Liver (tissue), 9 donors: Measurements from ENCODE around the gene KCNK3. TPM values are rescaled to one million over a fixed set of nuclear protein-coding genes. Genes with fewer than 3 reads are reported as not detected.

Source experiments
- DNase-seq: peaks from one replicate; pipeline ENCODE4 v3.0.0-alpha.2; 2017; ENCODE audit warnings: low spot score
- H3K27ac ChIP-seq, 2 donors: one replicate each; pipeline ENCODE4 v1.7.0; 2013; ENCODE audit warnings: inconsistent platforms in 2 of 2, low read length in 2 of 2, control low read depth in 1 of 2, low read depth in 1 of 2, mild to moderate bottlenecking in 1 of 2
- H3K27me3 ChIP-seq, 4 donors: one replicate each; pipeline versions ENCODE4 v1.6.1 to v1.7.0; 2013; ENCODE audit warnings: low read length in 3 of 4, inconsistent platforms in 1 of 4, mild to moderate bottlenecking in 1 of 4, moderate library complexity in 1 of 4; ENCODE audit not compliant: control insufficient read depth in 4 of 4, insufficient read depth in 4 of 4
- H3K36me3 ChIP-seq, 4 donors: one replicate each; pipeline versions ENCODE4 v1.6.1 to v1.7.0; 2013; ENCODE audit warnings: low read length in 3 of 4, mild to moderate bottlenecking in 3 of 4, low read depth in 1 of 4, moderate library complexity in 1 of 4; ENCODE audit not compliant: control insufficient read depth in 4 of 4, insufficient read depth in 3 of 4
- H3K4me1 ChIP-seq, 4 donors: one replicate each; pipeline versions ENCODE4 v1.6.1 to v1.7.0; 2013; ENCODE audit warnings: low read length in 3 of 4, mild to moderate bottlenecking in 3 of 4, moderate library complexity in 1 of 4; ENCODE audit not compliant: control insufficient read depth in 4 of 4, insufficient read depth in 4 of 4
- H3K4me3 ChIP-seq, 3 donors: one replicate each; pipeline versions ENCODE4 v1.6.1 to v1.7.0; 2013; ENCODE audit warnings: low read length in 3 of 3, control low read depth in 1 of 3, low read depth in 1 of 3, mild to moderate bottlenecking in 1 of 3
- H3K9ac ChIP-seq, 2 donors: one replicate each; pipeline ENCODE4 v1.7.0; 2013; ENCODE audit warnings: low read length in 2 of 2, mild to moderate bottlenecking in 2 of 2, moderate library complexity in 2 of 2, control low read depth in 1 of 2, low read depth in 1 of 2
- H3K9me3 ChIP-seq, 4 donors: one replicate each; pipeline versions ENCODE4 v1.6.1 to v1.7.0; 2013; ENCODE audit warnings: low read length in 3 of 4; ENCODE audit not compliant: control insufficient read depth in 4 of 4
- ATF3 ChIP-seq: IDR thresholded peaks from 2 replicates; pipeline ENCODE4 v1.6.1; 2016; ENCODE audit warnings: antibody characterized with exemption
- CTCF ChIP-seq: fragments of 150-350 bp; IDR thresholded peaks from 2 replicates; pipeline ENCODE4 v1.5.1; 2017; ENCODE audit warnings: improper control_type of control experiment, low read depth, low read length; ENCODE audit not compliant: missing input control
- EGR1 ChIP-seq, 2 donors: IDR thresholded peaks; 2 replicates each; pipeline ENCODE4 v1.6.1; 2016 to 2018; ENCODE audit warnings: antibody characterized with exemption in 2 of 2, low read depth in 2 of 2
- FOXA1 ChIP-seq: IDR thresholded peaks from 2 replicates; pipeline ENCODE4 v1.6.1; 2016; ENCODE audit warnings: antibody characterized with exemption
- FOXA2 ChIP-seq: IDR thresholded peaks from 2 replicates; pipeline ENCODE4 v1.6.1; 2016; ENCODE audit warnings: antibody characterized with exemption
- GABPA ChIP-seq, 2 donors: IDR thresholded peaks in 1 of 2; conservative IDR thresholded peaks in 1 of 2; 2 replicates each; pipeline ENCODE4 v1.6.1; 2016; ENCODE audit warnings: antibody characterized with exemption in 2 of 2, mild to moderate bottlenecking in 1 of 2, moderate library complexity in 1 of 2
- HNF4A ChIP-seq, 2 donors: conservative IDR thresholded peaks; 2 replicates each; pipeline ENCODE4 v1.6.1; 2016; ENCODE audit warnings: antibody characterized with exemption in 2 of 2, mild to moderate bottlenecking in 2 of 2
- HNF4G ChIP-seq: IDR thresholded peaks from 2 replicates; pipeline ENCODE4 v1.6.1; 2016; ENCODE audit warnings: antibody characterized with exemption
- MAX ChIP-seq: IDR thresholded peaks from 2 replicates; pipeline ENCODE4 v1.6.1; 2016; ENCODE audit warnings: antibody characterized with exemption
- NR2F2 ChIP-seq: IDR thresholded peaks from 2 replicates; pipeline ENCODE4 v1.6.1; 2016; ENCODE audit warnings: antibody characterized with exemption
- RAD21 ChIP-seq, 2 donors: IDR thresholded peaks; 2 replicates each; pipeline ENCODE4 v1.6.1; 2016; ENCODE audit warnings: antibody characterized with exemption in 2 of 2, mild to moderate bottlenecking in 2 of 2
- RXRA ChIP-seq, 2 donors: IDR thresholded peaks; 2 replicates each; pipeline ENCODE4 v1.6.1; 2017 to 2018; ENCODE audit warnings: antibody characterized with exemption in 2 of 2, mild to moderate bottlenecking in 1 of 2
- SP1 ChIP-seq: IDR thresholded peaks from 2 replicates; pipeline ENCODE4 v1.6.1; 2018; ENCODE audit warnings: antibody characterized with exemption, mild to moderate bottlenecking
- TAF1 ChIP-seq: conservative IDR thresholded peaks from 2 replicates; pipeline ENCODE4 v1.6.1; 2016; ENCODE audit warnings: antibody characterized with exemption, mild to moderate bottlenecking
- YY1 ChIP-seq: IDR thresholded peaks from 2 replicates; pipeline ENCODE4 v1.6.1; 2016; ENCODE audit warnings: antibody characterized with exemption, mild to moderate bottlenecking
- ZBTB33 ChIP-seq: IDR thresholded peaks from 2 replicates; pipeline ENCODE4 v1.6.1; 2016; ENCODE audit warnings: antibody characterized with exemption
- WGBS: extraction: QIAGEN DNeasy Blood & Tissue Kit; methylation state at CpG from one replicate; pipeline ENCODE4 v1.1.7; 2013; 5-methylcytosine and 5-hydroxymethylcytosine counted together
- polyA plus RNA-seq, 2 donors: library from polyadenylated mRNA; stranded (reverse) in 1 of 2; unstranded in 1 of 2; fragments of 200-250 nt in 1 of 2; fragments of >200 nt in 1 of 2; fragmentation: Nextera tagmentation in 1 of 2; extraction: Ambion mirVana in 1 of 2; gene quantifications; one replicate each; pipeline versions ENCODE4 v1.2.1 to v1.2.3, GENCODE V29; 2013 to 2015
- total RNA-seq, 2 donors: library from RNA; depleted of rRNA; stranded (reverse); fragments of >200 nt; gene quantifications; one replicate each; pipeline ENCODE4 v1.2.3, GENCODE V29; 2014
- donor health status: healthy.
- donor health status: healthy.
- donor health status: healthy.
- donor health status: healthy.
- donor health status: healthy.

KCNK3 gene
- total and polyA plus RNA-seq, 4 donors, result 0.78 to 6.6 (median 2.6) TPM; not detected in 1

- Histone ChIP-seq H3K9me3 (peaks cover 0 to 5% (median 2%) of the 10 kb centered on the region in 4 donors), H3K4me3 (no peak overlapping the region), H3K36me3 (no peaks in the 10 kb centered on the region), H3K4me1 (no peaks in the 10 kb centered on the region), H3K9ac (no peak overlapping the region), H3K27ac (no peak overlapping the region), H3K27me3 (peaks cover 0 to 4% (median 0%) of the 10 kb centered on the region in 4 donors)
- DNase-seq, result no peak
- 89% methylated on average over 8 of the region's 8 CpGs for WGBS
- TF ChIP-seq YY1, result no peak
These were observed 10.4 kb upstream of the KCNK3 start for GRCh38 chr2:26682155-26682554.

GRCh38 chr2:26683583-26683982, 8.9 kb upstream of the KCNK3 start:
- H3K4me1 ChIP-seq, result no peaks in the 10 kb centered on the region
- peaks cover 0 to 4% (median 0%) of the 10 kb centered on the region in 4 donors for H3K27me3 ChIP-seq
- H3K27ac ChIP-seq, result no peak overlapping the region
- no peak for TF ChIP-seq FOXA1
- TF ChIP-seq MAX, result no peak
- TF ChIP-seq ZBTB33, result no peak
- TF ChIP-seq TAF1, result no peak
- no peak for TF ChIP-seq EGR1 (IDR thresholded peaks at IDR 0.05; ENCODE audit: low read depth in 2 of 2)
- TF ChIP-seq SP1, result no peak
- WGBS, result 84% methylated on average over 6 of the region's 6 CpGs
- H3K4me3 ChIP-seq, result no peak overlapping the region
- H3K9ac ChIP-seq, result no peak overlapping the region
- H3K9me3 ChIP-seq, result no peaks in the 10 kb centered on the region
- H3K36me3 ChIP-seq, result no peaks in the 10 kb centered on the region
- no peak for DNase-seq

GRCh38 chr2:26685341-26685740, 7.2 kb upstream of the KCNK3 start:
- H3K27ac ChIP-seq, result no peak overlapping the region
- TF ChIP-seq SP1 (no peak), MAX (no peak), ZBTB33 (no peak), YY1 (no peak), RAD21 (IDR thresholded peaks at IDR 0.05) (no peak), ATF3 (no peak), EGR1 (IDR thresholded peaks at IDR 0.05; ENCODE audit: low read depth in 2 of 2) (no peak), HNF4A (conservative IDR thresholded peaks at IDR 0.05) (no peak), FOXA2 (no peak), GABPA (IDR thresholded peaks at IDR 0.05 in 1 of 2, conservative IDR thresholded peaks at IDR 0.05 in 1 of 2) (no peak), HNF4G (no peak), CTCF (no peak), RXRA (IDR thresholded peaks at IDR 0.05) (no peak), NR2F2 (no peak)
- no peaks in the 10 kb centered on the region for H3K36me3 ChIP-seq
- 84% methylated on average over 5 of the region's 5 CpGs for whole genome bisulfite sequencing
- H3K9me3 ChIP-seq, result no peaks in the 10 kb centered on the region
- no peaks in the 10 kb centered on the region for H3K4me1 ChIP-seq
- H3K27me3 ChIP-seq, result peaks cover 0 to 4% (median 0%) of the 10 kb centered on the region in 4 donors
- H3K9ac ChIP-seq, result no peak overlapping the region
- no peak overlapping the region for H3K4me3 ChIP-seq
- DNase-seq, result no peak
